GM13976 (cell line): ENCODE measurements around the gene BCAS3.

Source experiments
- DNase-seq: peaks from one replicate; pipeline ENCODE4 v3.0.0; 2012; ENCODE audit warnings: low spot score
- CTCF ChIP-seq: IDR thresholded peaks from 2 replicates; pipeline ENCODE4 v1.5.1; 2012; ENCODE audit warnings: borderline replicate concordance, mild to moderate bottlenecking; ENCODE audit not compliant: insufficient read depth; ENCODE audit errors: extremely low read depth, missing control alignments, control extremely low read depth
- in situ Hi-C: fragments of 300-500 bp; cut with MboI; formaldehyde crosslinking; loops from one replicate; pipeline ENCODE4 v1.12.0; 2022; ENCODE audit warnings: low sequenced_read_pairs, mixed read lengths, inconsistent platforms; ENCODE audit not compliant: unreplicated experiment

Gene BCAS3

GRCh38 chr17:61386251-61386650 lies 708.6 kb downstream of the BCAS3 start:
- no peak for DNase-seq
- no peak for TF ChIP-seq CTCF
- in situ Hi-C loops, result no loop called here

GRCh38 chr17:61387011-61387410 lies 709.4 kb downstream of the BCAS3 start:
- TF ChIP-seq CTCF, result no peak
- DNase-seq, result no peak
- in situ Hi-C loops, result no loop called here

GRCh38 chr17:61387511-61388305 lies 710.1 kb downstream of the BCAS3 start:
- in situ Hi-C loops, result no loop called here
- no peak for DNase-seq
- no peak for TF ChIP-seq CTCF

- no peak for DNase-seq
- TF ChIP-seq CTCF, result no peak
- in situ Hi-C loops, result no loop called here
Measured at GRCh38 chr17:61388561-61389356, 711.1 kb downstream of the BCAS3 start.

- in situ Hi-C loops, result no loop called here
- DNase-seq, result peak; percentile 82
- peak; percentile 85 for TF ChIP-seq CTCF
Measured at GRCh38 chr17:61389670-61390478, 712.2 kb downstream of the BCAS3 start.

GRCh38 chr17:61390479-61390791 lies 712.8 kb downstream of the BCAS3 start:
- in situ Hi-C loops, result no loop called here
- TF ChIP-seq CTCF, result no peak
- no peak for DNase-seq
